Vagina (tissue), 2 donors: ENCODE data around the gene CCDC28A. TPM values are rescaled to one million over a fixed set of nuclear protein-coding genes. Genes with fewer than 3 reads are reported as not detected.

Experiments used
- DNase-seq, 2 donors: peaks; one replicate each; pipeline ENCODE4 v3.0.0-alpha.2; 2017; ENCODE audit errors: extremely low spot score in 2 of 2
- H3K27ac ChIP-seq: fragments of 200-600 bp; sonication (generic); one replicate; pipeline ENCODE4 v1.5.1; 2019
- H3K27me3 ChIP-seq: fragments of 200-600 bp; sonication (generic); one replicate; pipeline ENCODE4 v1.5.1; 2019
- H3K36me3 ChIP-seq, 2 donors: fragments of 200-600 bp; sonication (generic); one replicate each; pipeline ENCODE4 v1.5.1; 2017 to 2019
- H3K4me1 ChIP-seq: fragments of 200-600 bp; sonication (generic); one replicate; pipeline ENCODE4 v1.5.1; 2019
- H3K4me3 ChIP-seq, 2 donors: fragments of 200-600 bp; sonication (generic); 1 replicate in 1 of 2; 2 replicates in 1 of 2; pipeline ENCODE4 v1.5.1; 2016 to 2019
- H3K9me3 ChIP-seq: fragments of 200-600 bp; sonication (generic); one replicate; pipeline ENCODE4 v1.5.1; 2019
- POLR2A ChIP-seq, 2 donors: fragments of 450-650 bp; IDR thresholded peaks; one replicate each; pipeline ENCODE4 v1.6.1; 2017; ENCODE audit warnings: antibody characterized with exemption in 2 of 2, mild to moderate bottlenecking in 2 of 2, moderate library complexity in 2 of 2
- POLR2AphosphoS5 ChIP-seq, 2 donors: sonication (generic); formaldehyde crosslinking; IDR thresholded peaks; one replicate each; pipeline ENCODE4 v1.9.0; 2017; ENCODE audit warnings: antibody characterized with exemption in 2 of 2, mild to moderate bottlenecking in 2 of 2, low read depth in 1 of 2; ENCODE audit not compliant: insufficient read depth in 1 of 2
- intact Hi-C: fragments of 100-400 bp; cut with DNase I; formaldehyde crosslinking; loops from one replicate; pipeline ENCODE4 v1.15.1; 2023
- total RNA-seq: library from RNA; depleted of rRNA; stranded (reverse); fragments of >200 nt; gene quantifications from one replicate; pipeline ENCODE4 v1.2.3, GENCODE V29; 2016
- TF ChIP-seq, protein P1 (sequence below), 3 experiments: fragments of 450-650 bp in 2 of 3; fragments of 200-600 bp in 1 of 3; sonication (generic) in 1 of 3; IDR thresholded peaks; one replicate each; pipeline ENCODE4 v1.5.1; 2017 to 2019; ENCODE audit warnings: antibody characterized with exemption in 3 of 3, mild to moderate bottlenecking in 2 of 3, moderate library complexity in 2 of 3

Gene CCDC28A
- total RNA-seq, 1 donor from 2014 or later, result 11.0 TPM

DNA sequence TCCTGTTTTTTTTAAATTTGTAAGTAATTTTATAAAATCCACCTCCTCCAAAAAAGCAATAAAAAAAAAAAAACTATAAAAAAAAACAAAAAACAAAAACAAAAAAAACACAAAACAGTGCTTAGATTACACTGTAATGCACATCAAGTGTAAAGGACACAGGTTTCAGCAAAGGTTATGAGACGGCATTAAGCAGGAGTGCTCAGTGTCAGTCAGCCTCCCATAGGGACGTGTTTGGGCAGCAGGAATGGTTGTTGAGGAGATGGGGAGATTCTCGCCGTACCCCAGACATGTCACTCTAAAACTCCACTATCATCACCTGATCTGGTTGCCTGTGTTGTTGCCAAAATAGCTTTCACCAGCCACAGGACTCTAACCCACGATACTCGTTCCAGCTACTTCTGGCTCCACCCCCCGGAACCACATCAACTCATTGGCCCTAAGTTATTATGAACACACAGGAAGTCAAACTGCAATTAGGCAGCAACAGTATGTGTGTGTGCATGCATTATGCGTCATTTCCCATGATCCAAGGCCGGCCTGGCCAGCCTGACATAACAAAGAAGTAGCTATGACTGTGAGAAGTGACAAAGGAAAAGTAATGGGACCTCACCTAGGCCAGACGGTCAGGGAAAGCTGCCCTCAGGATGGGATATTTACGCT lies 51.0 kb downstream of the CCDC28A start:
- Histone ChIP-seq H3K4me3 (no peak overlapping the region), H3K36me3 (no peaks in the 10 kb centered on the region), H3K27me3 (no peaks in the 10 kb centered on the region), H3K27ac (no peak overlapping the region), H3K4me1 (no peaks in the 10 kb centered on the region), H3K9me3 (no peaks in the 10 kb centered on the region)
- TF ChIP-seq POLR2AphosphoS5 (IDR thresholded peaks at IDR 0.05; ENCODE audit: insufficient read depth in 1 of 2, low read depth in 1 of 2), result peak in 1 of 2 donors; percentile 18
- no peak for TF ChIP-seq POLR2A (IDR thresholded peaks at IDR 0.05)
- no peak for DNase-seq
- intact Hi-C loops, result no loop called here

DNA sequence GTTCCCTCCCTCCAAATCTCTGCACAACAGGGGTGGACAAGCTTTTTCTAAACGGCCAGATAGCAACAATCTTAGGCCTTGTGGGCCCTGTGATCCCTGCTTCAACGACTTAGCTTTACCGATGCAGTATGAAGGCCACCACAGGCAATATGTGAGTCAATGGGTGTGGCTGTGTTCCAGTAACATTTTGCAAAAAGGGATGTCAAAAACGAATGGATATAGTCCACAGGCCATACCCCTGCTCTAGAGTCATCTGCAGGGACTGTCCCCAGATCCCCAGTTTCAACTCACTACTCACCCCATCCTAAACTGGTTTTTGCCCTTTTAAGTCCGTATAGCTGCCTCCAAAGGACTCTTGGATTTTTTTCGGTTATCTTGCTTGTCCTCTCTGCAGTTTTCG lies 56.7 kb downstream of the CCDC28A start:
- TF ChIP-seq POLR2A (IDR thresholded peaks at IDR 0.05), result no peak
- TF ChIP-seq, protein P1, sequence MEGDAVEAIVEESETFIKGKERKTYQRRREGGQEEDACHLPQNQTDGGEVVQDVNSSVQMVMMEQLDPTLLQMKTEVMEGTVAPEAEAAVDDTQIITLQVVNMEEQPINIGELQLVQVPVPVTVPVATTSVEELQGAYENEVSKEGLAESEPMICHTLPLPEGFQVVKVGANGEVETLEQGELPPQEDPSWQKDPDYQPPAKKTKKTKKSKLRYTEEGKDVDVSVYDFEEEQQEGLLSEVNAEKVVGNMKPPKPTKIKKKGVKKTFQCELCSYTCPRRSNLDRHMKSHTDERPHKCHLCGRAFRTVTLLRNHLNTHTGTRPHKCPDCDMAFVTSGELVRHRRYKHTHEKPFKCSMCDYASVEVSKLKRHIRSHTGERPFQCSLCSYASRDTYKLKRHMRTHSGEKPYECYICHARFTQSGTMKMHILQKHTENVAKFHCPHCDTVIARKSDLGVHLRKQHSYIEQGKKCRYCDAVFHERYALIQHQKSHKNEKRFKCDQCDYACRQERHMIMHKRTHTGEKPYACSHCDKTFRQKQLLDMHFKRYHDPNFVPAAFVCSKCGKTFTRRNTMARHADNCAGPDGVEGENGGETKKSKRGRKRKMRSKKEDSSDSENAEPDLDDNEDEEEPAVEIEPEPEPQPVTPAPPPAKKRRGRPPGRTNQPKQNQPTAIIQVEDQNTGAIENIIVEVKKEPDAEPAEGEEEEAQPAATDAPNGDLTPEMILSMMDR (IDR thresholded peaks at IDR 0.05), result no peak
- TF ChIP-seq POLR2AphosphoS5 (IDR thresholded peaks at IDR 0.05; ENCODE audit: insufficient read depth in 1 of 2, low read depth in 1 of 2), result no peak
- no peaks in the 10 kb centered on the region for H3K36me3 ChIP-seq
- no peaks in the 10 kb centered on the region for H3K27me3 ChIP-seq
- H3K4me1 ChIP-seq, result no peaks in the 10 kb centered on the region
- no peak overlapping the region for H3K4me3 ChIP-seq
- no peak overlapping the region for H3K27ac ChIP-seq
- no peaks in the 10 kb centered on the region for H3K9me3 ChIP-seq
- intact Hi-C loops, result no loop called here
- no peak for DNase-seq

DNA sequence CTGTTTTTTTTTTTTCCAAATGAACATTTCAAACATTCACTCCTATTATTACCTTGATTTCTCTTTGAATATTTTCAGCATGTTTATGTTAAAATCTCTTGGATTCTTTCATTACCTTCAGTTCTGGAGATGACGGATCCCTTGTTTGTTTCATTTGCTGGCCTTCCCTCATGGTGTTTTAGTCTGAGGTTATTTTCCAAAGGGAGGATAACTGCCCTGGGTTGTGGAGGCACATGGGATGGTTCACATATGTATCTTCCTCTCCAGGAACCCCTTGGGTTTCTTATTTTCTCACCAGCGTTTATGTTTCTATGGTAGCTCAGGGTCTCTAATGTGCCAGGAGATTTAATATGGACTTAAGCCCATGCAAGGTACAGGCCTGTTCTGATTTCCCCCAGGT lies 58.6 kb downstream of the CCDC28A start:
- no peak for DNase-seq

DNA sequence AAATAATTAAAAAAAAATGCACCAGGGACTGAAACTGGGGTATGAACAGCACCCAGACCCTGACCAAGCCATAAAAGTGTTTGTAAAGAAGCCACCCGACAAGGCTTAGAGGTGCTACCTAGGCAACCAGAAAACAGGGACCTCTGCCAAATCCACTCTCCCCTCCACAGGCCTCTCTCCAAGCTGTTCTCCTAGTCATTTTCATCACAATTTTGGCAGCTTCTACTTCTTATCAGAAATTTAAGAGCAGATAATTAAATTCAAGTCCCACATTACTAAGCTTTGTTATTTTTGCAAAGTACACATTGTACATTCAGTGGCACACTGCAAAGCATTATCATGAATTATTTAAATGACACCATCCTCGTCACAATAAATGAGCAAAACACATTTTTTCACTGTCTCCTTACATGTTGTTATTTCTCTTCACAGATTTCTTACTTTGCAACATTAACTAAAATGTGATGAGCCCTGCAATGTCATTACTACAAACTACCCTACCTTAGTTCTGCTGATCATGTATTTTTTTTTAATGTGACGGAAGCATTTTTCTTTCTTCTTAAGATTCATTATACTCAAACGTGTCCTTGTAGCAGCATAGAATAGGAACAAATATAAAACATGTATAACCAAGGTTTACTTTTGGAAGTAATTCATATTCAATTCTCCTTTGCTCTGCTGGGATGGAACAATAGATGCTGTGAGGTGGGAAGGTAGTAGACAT lies 60.4 kb downstream of the CCDC28A start:
- Histone ChIP-seq H3K9me3 (no peaks in the 10 kb centered on the region), H3K4me3 (no peak overlapping the region), H3K27me3 (no peaks in the 10 kb centered on the region), H3K36me3 (no peaks in the 10 kb centered on the region), H3K27ac (no peak overlapping the region), H3K4me1 (no peaks in the 10 kb centered on the region)
- DNase-seq, result no peak
- TF ChIP-seq POLR2AphosphoS5 (IDR thresholded peaks at IDR 0.05; ENCODE audit: insufficient read depth in 1 of 2, low read depth in 1 of 2) (no peak), POLR2A (IDR thresholded peaks at IDR 0.05) (no peak)
- TF ChIP-seq, protein P1 (IDR thresholded peaks at IDR 0.05), result no peak
- intact Hi-C loops, result no loop called here

More for the DNA sequence above, 58.6 kb downstream of the CCDC28A start:
- Histone ChIP-seq H3K27ac (no peak overlapping the region), H3K9me3 (no peaks in the 10 kb centered on the region), H3K27me3 (no peaks in the 10 kb centered on the region), H3K4me3 (no peak overlapping the region), H3K36me3 (no peaks in the 10 kb centered on the region), H3K4me1 (no peaks in the 10 kb centered on the region)
- intact Hi-C loops, result no loop called here
- TF ChIP-seq POLR2A (IDR thresholded peaks at IDR 0.05), result no peak
- no peak for TF ChIP-seq POLR2AphosphoS5 (IDR thresholded peaks at IDR 0.05; ENCODE audit: insufficient read depth in 1 of 2, low read depth in 1 of 2)
- TF ChIP-seq, protein P1 (IDR thresholded peaks at IDR 0.05), result no peak

DNA sequence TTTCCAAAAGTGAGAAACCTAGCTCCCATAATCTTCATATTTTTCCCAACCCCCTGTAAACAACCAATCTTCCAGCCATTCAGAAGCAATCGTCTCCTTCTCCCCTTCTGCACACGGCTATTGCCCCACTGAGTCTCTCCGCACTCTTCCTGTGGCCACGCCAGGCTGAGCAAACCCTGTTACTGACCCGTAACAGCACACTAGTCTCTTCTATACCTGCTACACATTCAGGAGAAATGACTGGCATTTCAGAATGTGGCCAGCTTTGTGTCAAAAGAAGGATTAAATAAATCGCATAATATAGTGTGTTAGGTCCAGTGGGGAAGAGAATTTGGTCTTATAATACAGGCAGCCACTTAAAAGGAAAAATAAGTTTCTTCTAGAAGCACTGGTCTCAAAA lies 63.7 kb downstream of the CCDC28A start:
- intact Hi-C loops, result no loop called here
- Histone ChIP-seq H3K9me3 (no peaks in the 10 kb centered on the region), H3K27ac (no peak overlapping the region), H3K27me3 (no peaks in the 10 kb centered on the region), H3K4me1 (no peaks in the 10 kb centered on the region), H3K36me3 (no peaks in the 10 kb centered on the region), H3K4me3 (no peak overlapping the region)
- DNase-seq, result no peak
- TF ChIP-seq, protein P1 (IDR thresholded peaks at IDR 0.05), result no peak
- no peak for TF ChIP-seq POLR2AphosphoS5 (IDR thresholded peaks at IDR 0.05; ENCODE audit: insufficient read depth in 1 of 2, low read depth in 1 of 2)
- no peak for TF ChIP-seq POLR2A (IDR thresholded peaks at IDR 0.05)

Other genes with a start within 250 kb of the CCDC28A start
- not detected for gene ECT2L, start 22.3 kb downstream of the CCDC28A start, total RNA-seq
- gene REPS1, start 214.5 kb downstream of the CCDC28A start, total RNA-seq, result 96.5 TPM